Thyroid gland (tissue), 4 donors: Measurements from ENCODE around the gene CD82.

Experiments
- CTCF ChIP-seq, 6 experiments: fragments of 200-600 bp in 3 of 6; fragments of 450-650 bp in 3 of 6; sonication (generic) in 3 of 6; IDR thresholded peaks; one replicate each; pipeline ENCODE4 v1.5.1; 2016 to 2019; ENCODE audit warnings: antibody characterized with exemption in 6 of 6, mild to moderate bottlenecking in 2 of 6, inconsistent platforms in 1 of 6, moderate library complexity in 1 of 6
- POLR2A ChIP-seq, 2 donors: fragments of 450-650 bp; IDR thresholded peaks; one replicate each; pipeline ENCODE4 v1.6.1; 2017; ENCODE audit warnings: antibody characterized with exemption in 2 of 2, mild to moderate bottlenecking in 2 of 2, moderate library complexity in 1 of 2

- TF ChIP-seq POLR2A (IDR thresholded peaks at IDR 0.05) (no peak), CTCF (IDR thresholded peaks at IDR 0.05) (no peak)
Observed at GRCh38 chr11:44591557-44591956, 26.1 kb downstream of the CD82 start.
